ENCODE results near the gene COL19A1. TPM values are rescaled to one million over a fixed set of nuclear protein-coding genes. Genes with fewer than 3 reads are reported as not detected.

The COL19A1 gene
- total RNA-seq, 1 experiment from 2014 or later, result 0.12 TPM

DNA sequence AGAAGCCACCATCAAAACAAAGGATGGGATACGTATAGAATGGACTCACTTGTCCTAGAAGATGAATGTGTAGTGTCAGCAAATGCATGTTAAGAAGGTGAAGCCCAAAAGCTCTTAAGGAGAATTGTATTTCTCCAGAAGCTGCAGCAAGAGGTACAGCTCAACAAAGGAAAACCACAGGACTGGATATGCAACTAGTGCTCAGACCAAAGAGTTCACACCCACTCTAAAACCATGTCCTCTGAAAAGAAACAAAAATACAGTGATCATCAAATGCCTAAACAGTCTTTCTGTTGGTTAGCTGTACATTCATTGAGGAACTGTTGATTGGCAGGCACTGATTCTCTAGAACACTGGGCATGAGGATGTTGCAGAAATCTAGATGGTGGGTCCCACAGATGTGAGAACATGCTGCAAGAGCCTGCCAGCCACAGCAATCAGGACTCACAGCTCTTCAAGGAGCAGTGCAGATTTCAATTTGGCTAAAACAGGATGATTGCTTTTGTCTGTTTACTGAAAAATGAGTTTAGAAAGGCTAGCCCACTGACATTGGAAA, 342.0 kb downstream of the COL19A1 start:
- no peak for DNase-seq (ENCODE audit: extremely low read depth, low read depth)

DNA sequence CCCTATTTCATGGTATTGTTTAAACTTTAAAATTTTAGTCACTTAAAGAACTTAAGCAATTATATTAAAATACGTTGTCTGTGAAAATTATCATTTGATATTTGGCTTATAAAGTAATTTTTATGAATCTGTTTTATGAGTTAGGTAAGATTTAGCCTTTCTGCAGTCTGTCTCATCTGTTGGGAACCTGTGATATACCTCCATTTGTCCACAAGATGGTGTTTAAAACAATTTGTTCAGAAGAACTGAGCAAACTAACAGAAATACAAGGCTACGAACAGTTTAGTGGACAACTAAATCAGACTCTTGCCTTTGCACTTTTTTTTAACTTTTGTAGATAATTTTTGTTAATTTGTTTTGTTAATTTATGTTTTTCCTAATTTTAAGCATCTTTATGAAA, 344.1 kb downstream of the COL19A1 start:
- DNase-seq (ENCODE audit: extremely low read depth, low read depth), result no peak

- DNase-seq (ENCODE audit: extremely low read depth, low read depth), result no peak
Observed at GRCh38 chr6:70215460-70216108, 349.2 kb downstream of the COL19A1 start.

- no peak for DNase-seq (ENCODE audit: extremely low read depth, low read depth)
Observed at GRCh38 chr6:70216767-70217166, 350.4 kb downstream of the COL19A1 start.

GRCh38 chr6:70219943-70220613, 353.7 kb downstream of the COL19A1 start:
- no peak for DNase-seq (ENCODE audit: extremely low read depth, low read depth)

DNA sequence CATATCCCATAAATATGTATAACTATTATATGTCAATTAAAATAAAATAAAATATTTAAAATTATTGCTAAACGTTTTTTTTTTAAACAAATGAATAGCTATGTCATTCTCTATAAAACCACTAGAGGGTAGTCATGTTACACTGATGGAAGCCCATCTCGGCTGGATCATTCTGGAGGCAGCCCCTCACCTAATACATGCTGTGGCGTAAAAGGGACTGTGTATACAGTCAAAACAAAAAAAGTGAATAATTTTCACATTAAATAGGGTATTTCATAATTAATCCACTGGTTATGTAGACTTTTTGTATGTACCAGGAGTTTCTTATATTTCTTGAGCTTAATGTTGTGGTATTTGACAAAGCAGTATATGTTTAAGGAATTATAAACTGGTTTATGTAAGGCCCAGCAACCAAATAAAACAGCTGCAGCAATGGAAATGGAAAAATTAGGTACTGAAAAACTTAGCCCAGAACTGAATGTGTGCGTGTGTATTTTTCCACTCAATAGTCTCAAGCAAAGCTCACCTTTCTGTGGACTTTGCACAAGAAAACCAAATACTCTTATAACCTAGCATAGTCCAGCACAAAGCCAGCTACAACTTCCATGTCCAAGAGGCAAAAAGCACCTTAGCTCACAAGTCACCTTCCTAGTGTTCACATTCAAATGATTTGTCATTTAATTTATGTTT, 354.8 kb downstream of the COL19A1 start:
- DNase-seq (ENCODE audit: extremely low read depth, low read depth), result peak; percentile 13

DNA sequence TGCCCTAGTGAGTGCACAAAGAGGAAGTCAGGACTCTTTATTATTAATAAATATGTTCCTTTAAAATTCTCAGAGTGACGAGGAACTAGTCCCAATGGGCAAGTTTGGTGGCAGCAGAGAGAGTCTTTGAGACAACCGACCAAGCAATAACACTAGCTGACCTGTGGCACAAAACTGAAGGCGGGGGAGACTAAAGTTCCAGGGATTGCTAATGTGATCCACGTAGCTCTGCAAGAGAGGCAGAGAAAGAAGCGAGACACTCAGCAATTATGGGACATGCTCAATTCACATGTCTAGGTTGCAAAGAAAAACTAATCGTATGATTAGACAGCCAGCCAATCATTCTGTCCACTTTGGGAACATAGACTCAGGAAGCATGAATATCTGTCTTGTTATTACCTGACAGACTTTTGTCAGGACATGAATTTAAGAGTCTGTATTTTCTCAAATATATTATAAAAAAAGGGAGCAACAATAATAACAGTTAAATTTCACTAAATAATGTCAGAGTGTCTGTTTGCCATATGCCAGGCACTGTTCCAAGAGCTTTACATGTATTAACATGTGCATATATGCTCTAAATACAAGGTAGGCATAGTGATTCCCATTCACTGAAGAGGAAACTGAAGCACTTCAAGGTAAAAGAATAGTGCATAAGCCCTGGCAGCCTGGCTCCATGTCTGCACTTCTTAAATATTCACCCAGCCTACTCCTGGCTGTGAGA, 355.5 kb downstream of the COL19A1 start:
- DNase-seq (ENCODE audit: extremely low read depth, low read depth), result no peak

DNA sequence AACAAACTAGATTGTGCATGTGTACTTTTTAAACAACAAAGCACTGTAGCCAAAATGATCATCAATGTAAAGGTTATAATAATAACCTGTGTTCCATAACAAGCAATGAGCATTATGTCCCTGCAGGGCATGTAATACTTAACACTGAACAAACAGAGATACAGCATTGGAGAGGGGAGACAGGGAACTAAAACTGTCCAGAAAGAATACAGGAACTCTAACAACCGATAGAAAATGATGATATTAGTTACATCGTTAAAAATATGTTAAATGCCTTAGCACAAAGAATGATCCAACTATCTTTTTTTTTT, 356.0 kb downstream of the COL19A1 start:
- no peak for DNase-seq (ENCODE audit: extremely low read depth, low read depth)

GRCh38 chr6:70225055-70225454, 358.7 kb downstream of the COL19A1 start:
- no peak for DNase-seq (ENCODE audit: extremely low read depth, low read depth)

DNA sequence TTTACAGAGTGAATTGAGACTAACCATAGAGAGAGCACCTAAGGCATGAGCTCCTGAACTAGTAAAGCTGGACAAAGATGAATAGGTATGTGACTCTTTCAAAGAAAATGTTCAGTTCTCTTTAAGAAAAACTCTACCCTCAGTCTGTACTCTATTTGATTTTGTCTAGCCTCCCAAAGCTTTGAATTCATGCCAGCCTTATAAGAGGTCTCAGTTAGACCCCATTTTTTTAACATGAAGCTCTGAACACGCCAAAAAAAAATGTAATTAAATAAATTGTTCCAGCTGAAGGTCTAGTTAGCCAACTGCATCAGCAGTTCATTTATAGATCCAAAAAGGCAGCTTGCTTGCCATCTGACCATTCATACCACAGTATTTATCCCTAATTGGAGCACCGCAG, 365.0 kb downstream of the COL19A1 start:
- DNase-seq (ENCODE audit: extremely low read depth, low read depth), result no peak

DNA sequence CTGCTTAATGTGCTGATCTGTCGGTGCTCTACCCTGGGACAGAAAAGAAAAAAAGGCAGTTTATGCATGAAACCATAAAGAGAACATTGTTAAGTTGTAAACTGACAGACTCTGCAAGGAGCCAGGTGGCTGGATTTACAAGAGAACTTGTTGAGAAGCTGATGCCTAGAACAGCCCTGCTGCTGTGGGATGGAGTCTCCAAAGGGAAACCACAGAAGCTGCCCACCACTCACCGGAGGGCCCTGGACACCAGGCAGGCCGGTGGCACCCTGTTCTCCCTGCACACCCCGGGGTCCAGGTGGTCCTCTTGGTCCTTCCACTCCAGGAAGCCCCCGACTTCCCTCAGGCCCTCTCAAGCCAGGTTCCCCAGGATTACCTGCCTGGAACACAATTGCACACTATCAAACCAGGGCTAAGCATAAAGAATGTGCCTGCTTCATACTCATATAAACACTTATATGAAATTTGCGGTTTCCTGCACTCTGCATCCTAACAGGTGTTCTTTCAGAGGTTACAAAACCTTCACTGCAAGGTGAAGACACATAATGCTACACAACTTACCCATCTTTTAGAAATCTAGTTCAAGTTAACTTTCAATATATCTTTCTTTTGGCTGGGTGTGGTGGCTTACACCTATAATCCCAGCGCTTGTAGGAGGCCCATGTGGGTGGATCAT, 368.3 kb downstream of the COL19A1 start:
- no peak for DNase-seq (ENCODE audit: extremely low read depth, low read depth)

DNA sequence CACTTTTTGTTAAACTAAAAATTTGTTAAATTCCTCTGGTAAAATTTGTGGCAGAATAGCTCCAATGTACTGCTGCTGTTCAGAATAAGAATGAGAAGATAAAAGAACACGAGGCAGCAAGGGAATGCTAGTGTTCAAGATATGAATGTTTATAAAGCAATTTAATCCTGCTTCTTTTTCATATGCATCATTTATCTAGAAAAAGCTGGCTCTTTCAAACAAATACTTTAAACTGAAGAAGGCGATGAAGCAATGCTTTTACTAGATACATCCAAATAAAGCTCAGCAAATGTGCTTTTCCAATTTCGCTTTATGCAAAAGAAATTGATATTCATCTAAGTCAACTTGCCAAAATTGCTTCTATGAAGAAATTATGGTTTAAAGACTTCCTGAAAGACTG, 370.0 kb downstream of the COL19A1 start:
- DNase-seq (ENCODE audit: extremely low read depth, low read depth), result no peak

GRCh38 chr6:70241031-70241430, 374.7 kb downstream of the COL19A1 start:
- no peak for DNase-seq (ENCODE audit: extremely low read depth, low read depth)

- DNase-seq (ENCODE audit: extremely low read depth, low read depth), result no peak
Observed at GRCh38 chr6:70241991-70242420, 375.6 kb downstream of the COL19A1 start.

DNA sequence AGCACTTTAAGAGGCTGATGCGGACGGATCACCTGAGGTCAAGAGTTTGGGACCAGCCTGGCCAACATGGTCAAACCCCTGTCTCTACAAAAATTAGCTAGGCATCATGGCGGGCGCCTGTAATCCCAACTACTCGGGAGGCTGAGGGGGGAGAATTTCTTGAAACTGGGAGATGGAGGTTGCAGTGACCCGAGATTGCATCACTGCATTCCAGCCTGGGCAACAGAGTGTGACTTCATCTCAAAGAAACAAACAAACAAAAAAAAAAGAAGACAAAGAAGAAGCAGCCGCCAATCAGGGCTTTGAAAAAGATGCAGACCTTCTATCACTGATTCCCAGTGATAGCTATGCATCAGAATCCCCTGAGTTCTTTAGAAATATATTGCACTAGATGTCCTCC, 379.8 kb downstream of the COL19A1 start:
- no peak for DNase-seq (ENCODE audit: extremely low read depth, low read depth)

DNA sequence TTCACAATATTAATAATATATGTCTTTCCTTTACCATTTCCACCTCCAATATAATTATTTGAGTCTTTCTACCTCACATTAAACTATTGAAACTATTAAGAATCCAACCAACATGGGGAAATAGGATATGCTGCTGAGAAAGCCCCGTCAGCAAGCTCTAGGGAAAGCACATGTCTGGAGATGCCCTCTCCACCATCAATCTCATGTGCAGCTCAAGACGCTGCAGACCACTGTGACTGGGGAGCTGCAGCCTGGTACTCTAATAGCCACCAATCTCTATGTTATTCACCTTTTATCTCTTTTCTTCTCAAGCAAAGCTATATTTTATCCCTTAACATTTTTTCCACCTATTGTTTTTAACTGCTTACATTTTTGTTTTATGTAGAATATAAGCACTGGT, 386.2 kb downstream of the COL19A1 start:
- no peak for DNase-seq (ENCODE audit: extremely low read depth, low read depth)

- no peak for DNase-seq (ENCODE audit: extremely low read depth, low read depth)
Observed at GRCh38 chr6:70253923-70254322, 387.6 kb downstream of the COL19A1 start.

GRCh38 chr6:70254784-70255183, 388.4 kb downstream of the COL19A1 start:
- no peak for DNase-seq (ENCODE audit: extremely low read depth, low read depth)

DNA sequence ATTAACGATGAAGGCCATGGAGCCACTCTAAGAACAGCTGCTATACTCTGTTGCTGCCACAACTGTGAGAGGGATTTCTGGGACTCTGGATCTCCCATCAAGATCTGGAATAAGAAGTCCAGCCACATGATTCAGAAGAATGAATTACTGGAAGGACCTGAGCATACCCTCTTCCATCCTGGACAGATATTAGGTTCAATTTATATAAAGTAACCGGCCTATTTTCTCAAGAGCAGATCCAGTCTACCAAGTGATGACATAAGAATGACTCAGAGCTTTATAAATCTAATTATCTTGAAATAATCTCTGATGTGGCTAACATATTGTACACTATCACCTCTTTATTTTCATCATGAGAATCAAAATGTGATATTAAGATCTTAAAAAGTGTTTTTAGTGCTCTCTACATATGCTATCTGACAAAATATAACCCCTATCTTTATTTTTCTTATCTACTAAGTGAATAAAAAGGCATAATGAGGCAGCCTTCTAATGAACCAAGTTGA, 391.5 kb downstream of the COL19A1 start:
- DNase-seq (ENCODE audit: extremely low read depth, low read depth), result no peak

- DNase-seq (ENCODE audit: extremely low read depth, low read depth), result no peak
Observed at GRCh38 chr6:70258483-70258882, 392.1 kb downstream of the COL19A1 start.

Measured in NCI-H460 (cell line).